ENCODE data around the gene KLK13.

DNA sequence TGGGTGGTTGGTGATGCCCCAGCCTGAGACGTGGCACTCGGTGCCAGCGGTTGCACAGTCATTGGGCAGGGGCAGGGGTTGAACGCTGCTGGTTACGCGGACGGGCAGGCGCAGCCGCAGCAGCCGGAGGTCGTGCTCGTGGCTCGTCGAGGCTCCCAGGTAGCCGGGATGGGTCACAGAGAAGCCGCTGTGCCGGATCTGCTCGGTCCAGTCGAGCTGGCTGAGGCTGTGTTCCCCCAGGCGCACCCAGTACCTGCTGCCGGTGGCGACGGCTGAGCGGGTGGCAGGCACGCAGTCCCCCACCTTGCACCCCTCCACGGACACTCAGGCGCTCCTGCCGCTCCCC lies 33.0 kb downstream of the KLK13 start:
- TF ChIP-seq, protein P1, sequence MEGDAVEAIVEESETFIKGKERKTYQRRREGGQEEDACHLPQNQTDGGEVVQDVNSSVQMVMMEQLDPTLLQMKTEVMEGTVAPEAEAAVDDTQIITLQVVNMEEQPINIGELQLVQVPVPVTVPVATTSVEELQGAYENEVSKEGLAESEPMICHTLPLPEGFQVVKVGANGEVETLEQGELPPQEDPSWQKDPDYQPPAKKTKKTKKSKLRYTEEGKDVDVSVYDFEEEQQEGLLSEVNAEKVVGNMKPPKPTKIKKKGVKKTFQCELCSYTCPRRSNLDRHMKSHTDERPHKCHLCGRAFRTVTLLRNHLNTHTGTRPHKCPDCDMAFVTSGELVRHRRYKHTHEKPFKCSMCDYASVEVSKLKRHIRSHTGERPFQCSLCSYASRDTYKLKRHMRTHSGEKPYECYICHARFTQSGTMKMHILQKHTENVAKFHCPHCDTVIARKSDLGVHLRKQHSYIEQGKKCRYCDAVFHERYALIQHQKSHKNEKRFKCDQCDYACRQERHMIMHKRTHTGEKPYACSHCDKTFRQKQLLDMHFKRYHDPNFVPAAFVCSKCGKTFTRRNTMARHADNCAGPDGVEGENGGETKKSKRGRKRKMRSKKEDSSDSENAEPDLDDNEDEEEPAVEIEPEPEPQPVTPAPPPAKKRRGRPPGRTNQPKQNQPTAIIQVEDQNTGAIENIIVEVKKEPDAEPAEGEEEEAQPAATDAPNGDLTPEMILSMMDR (IDR thresholded peaks at IDR 0.05), result no peak
- TF ChIP-seq EZH2 (IDR thresholded peaks at IDR 0.05), result no peak
- no peak for TF ChIP-seq EZH2phosphoT487 (IDR thresholded peaks at IDR 0.05)

Data from neural progenitor cell (in vitro differentiated cells).